ENCODE results near the gene FIBCD1. TPM values are rescaled to one million over a fixed set of nuclear protein-coding genes. Genes with fewer than 3 reads are reported as not detected.

Gene FIBCD1
- total and polyA plus RNA-seq, 8 donors, result 0.64 to 11.4 (median 1.6) TPM

DNA sequence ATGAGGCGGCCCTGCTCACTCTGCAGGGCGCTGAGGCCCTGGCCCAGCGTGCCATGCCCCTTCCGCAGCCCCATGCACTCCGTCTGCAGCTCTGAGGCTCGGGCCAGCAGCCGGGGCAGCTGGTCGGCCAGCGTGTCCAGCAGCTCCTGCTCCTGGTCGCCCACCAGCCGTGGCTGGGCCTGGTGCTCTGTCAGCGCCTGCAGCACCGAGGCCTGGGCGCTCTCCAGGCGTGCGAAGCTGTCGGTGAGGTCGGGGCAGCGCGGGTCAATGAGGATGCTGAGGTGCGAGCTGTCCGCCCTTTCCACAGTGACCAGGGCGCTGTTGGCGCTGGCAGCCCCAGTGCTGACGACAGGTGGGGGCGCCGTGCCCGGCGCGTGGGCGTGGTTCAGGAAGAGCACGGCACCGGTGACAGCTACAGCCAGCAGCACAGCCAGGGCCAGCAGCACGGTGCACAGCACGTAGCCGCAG is 9.4 kb downstream of the FIBCD1 start:
- Histone ChIP-seq H3K4me1 (peaks cover 0 to 4% of the 10 kb centered on the region in 2 donors), H3K27ac (no peak overlapping the region), H3K36me3 (no peaks in the 10 kb centered on the region), H3K27me3 (peaks cover 7 to 73% of the 10 kb centered on the region in 2 donors), H3K4me3 (no peak overlapping the region), H3K9me3 (no peaks in the 10 kb centered on the region)
- no peak for ATAC-seq
- TF ChIP-seq, protein P1, sequence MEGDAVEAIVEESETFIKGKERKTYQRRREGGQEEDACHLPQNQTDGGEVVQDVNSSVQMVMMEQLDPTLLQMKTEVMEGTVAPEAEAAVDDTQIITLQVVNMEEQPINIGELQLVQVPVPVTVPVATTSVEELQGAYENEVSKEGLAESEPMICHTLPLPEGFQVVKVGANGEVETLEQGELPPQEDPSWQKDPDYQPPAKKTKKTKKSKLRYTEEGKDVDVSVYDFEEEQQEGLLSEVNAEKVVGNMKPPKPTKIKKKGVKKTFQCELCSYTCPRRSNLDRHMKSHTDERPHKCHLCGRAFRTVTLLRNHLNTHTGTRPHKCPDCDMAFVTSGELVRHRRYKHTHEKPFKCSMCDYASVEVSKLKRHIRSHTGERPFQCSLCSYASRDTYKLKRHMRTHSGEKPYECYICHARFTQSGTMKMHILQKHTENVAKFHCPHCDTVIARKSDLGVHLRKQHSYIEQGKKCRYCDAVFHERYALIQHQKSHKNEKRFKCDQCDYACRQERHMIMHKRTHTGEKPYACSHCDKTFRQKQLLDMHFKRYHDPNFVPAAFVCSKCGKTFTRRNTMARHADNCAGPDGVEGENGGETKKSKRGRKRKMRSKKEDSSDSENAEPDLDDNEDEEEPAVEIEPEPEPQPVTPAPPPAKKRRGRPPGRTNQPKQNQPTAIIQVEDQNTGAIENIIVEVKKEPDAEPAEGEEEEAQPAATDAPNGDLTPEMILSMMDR (IDR thresholded peaks at IDR 0.05), result no peak
- intact Hi-C loops (cut with DNase I), result no loop called here
- peak in 1 of 4 donors; percentile 74 for DNase-seq

DNA sequence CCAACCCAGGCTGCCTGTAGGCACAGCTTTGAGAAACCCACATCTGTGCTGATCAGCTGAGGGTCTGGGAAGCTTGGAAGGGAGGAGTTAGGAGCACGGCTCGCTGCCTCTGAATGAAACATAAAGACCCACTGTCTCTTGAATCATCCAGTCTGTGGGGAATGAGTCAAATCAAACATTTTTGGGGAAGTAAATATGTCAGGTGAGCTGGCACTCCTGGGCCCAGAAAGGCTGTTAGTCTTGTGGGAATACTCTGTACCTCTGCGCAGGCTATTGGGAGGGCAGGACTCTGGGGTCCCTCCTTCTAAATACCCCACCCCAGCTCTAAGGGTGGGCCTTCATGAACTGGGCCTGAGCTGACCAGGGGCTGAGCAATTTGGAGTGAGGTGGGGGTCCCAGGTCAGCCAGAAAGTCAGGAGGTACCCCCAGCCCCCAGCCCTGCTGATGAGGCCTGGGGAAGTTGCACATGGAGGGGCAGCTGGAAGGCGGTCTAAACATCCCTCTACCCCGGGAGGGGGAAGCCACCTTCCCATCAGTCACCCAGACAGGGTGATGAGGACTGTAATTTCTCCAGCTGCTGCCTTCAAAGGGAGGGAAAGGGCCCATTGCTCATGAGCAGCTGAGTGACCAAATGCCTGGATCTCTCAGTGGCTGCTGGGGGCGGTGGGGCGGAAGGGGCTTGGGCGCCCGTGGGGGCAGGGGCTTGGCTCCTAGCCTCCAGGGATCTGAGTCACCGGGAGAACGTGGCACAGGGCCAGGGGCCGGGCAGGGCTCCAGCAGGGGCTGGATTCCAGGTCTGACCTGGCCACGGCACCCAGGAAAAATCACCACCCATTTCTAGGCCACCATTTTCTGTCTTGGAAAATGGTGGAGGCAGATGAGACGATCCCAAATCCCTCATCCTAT is 10.8 kb downstream of the FIBCD1 start:
- TF ChIP-seq, protein P1 (IDR thresholded peaks at IDR 0.05), result no peak
- H3K9me3 ChIP-seq, result no peaks in the 10 kb centered on the region
- ATAC-seq, result peak; percentile 49
- H3K4me3 ChIP-seq, result no peak overlapping the region
- peak in 2 of 4 donors; percentile 24 to 50 for DNase-seq
- peaks cover 0 to 4% of the 10 kb centered on the region in 2 donors for H3K4me1 ChIP-seq
- intact Hi-C loops (cut with DNase I), result no loop called here
- H3K27ac ChIP-seq, result no peak overlapping the region
- H3K36me3 ChIP-seq, result no peaks in the 10 kb centered on the region
- peaks cover 7 to 73% of the 10 kb centered on the region in 2 donors for H3K27me3 ChIP-seq

DNA sequence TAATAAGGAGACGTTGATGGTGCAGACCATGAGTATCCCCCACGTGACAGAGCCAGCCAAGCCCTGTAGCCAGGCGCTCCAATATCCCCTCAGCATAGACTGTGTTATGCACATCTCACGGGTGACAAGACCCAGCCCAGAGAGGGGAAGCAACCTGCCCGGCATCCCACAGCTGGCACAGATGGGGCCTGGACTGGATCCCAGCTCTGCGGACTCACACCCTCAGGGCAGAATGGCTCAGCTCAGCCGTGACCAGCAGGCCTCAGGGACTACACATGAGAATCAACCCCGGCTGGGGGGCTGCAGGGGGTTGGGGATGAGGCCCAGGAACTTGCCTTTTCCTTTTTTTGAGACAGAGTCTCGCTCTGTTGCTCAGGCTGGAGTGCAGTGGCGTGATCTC is 11.7 kb downstream of the FIBCD1 start:
- DNase-seq (no peak), ATAC-seq (no peak)
- no peak overlapping the region for H3K27ac ChIP-seq
- TF ChIP-seq, protein P1 (IDR thresholded peaks at IDR 0.05), result no peak
- no peaks in the 10 kb centered on the region for H3K9me3 ChIP-seq
- peaks cover 1 to 73% of the 10 kb centered on the region in 2 donors for H3K27me3 ChIP-seq
- H3K4me1 ChIP-seq, result no peaks in the 10 kb centered on the region
- no peak overlapping the region for H3K4me3 ChIP-seq
- no peaks in the 10 kb centered on the region for H3K36me3 ChIP-seq
- intact Hi-C loops (cut with DNase I), result no loop called here

DNA sequence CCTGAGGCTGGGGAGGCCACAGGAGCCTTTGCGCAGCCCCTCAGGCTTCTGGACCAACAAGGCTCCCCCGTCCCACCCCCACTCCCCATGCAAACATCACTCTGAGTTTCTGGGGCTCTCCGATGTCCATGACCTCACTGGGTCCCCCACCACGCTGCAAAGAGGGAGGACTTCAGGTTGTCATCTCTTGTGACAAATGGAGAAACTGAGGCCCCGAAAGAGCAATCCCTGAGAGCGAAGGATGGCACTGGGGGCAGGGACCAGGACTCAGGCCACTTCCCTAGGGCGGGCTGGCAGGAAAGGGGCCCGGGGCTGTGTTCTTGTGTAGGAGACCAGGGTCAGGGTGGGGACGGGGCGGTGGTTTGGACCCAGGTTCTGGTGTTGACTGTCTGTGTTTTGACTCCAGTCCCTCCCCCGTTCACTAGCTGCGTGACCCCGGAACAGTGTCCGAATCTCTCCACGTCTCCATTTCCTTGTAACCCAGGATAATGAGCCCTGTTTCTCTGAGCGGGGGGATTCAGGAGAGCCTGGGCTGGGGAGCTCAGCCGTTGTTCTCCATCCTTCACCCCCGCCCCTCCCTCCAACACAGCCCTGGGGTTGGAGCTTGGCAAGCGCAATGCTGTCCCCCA is 13.9 kb downstream of the FIBCD1 start:
- Histone ChIP-seq H3K4me3 (no peak overlapping the region), H3K9me3 (no peaks in the 10 kb centered on the region), H3K27ac (no peak overlapping the region), H3K27me3 (peaks cover 0 to 74% of the 10 kb centered on the region in 2 donors), H3K4me1 (no peaks in the 10 kb centered on the region), H3K36me3 (no peaks in the 10 kb centered on the region)
- intact Hi-C loops (cut with DNase I), result no loop called here
- ATAC-seq (no peak), DNase-seq (no peak)
- TF ChIP-seq, protein P1 (IDR thresholded peaks at IDR 0.05), result no peak

DNA sequence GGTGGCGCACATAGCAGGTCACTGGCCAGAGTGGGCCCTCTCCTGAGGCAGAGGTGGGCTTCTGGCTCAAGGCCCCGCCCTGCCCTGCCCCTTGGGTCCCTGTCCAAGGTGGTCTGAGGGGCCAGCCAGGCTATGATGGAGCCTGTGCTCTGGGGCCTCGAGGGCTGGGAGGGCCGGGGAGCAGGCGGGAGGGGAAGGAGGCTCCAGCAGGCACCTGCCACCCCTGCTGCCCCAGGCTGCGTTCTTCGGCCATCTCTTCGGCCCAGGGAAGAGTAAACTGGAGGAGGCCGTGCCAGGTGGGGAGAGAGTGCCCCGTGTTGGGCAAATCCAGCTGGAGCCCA is 14.6 kb downstream of the FIBCD1 start:
- Histone ChIP-seq H3K27ac (no peak overlapping the region), H3K4me1 (no peaks in the 10 kb centered on the region), H3K36me3 (no peaks in the 10 kb centered on the region), H3K4me3 (no peak overlapping the region), H3K27me3 (peaks cover 0 to 74% of the 10 kb centered on the region in 2 donors), H3K9me3 (no peaks in the 10 kb centered on the region)
- intact Hi-C loops (cut with DNase I), result no loop called here
- no peak for ATAC-seq
- no peak for DNase-seq
- TF ChIP-seq, protein P1 (IDR thresholded peaks at IDR 0.05), result no peak
